Stimulated activated CD4-positive, alpha-beta T cell treated with anti-CD3 and anti-CD28 coated beads, Interleukin-12 subunit alpha, Interleukin-12 subunit beta, amount 100 ng/mL, for 48 hours (primary cell): ENCODE data around the gene IL17RA.
"Not testable (repeated sequence)": the region's sequence is repeated elsewhere in the genome, so short reads cannot be mapped to it uniquely, and the experiment has no call there.

ENCODE experiments used
- DNase-seq, 3 donors: peaks; one replicate each; pipeline ENCODE4 v3.0.0-alpha.2; 2020; ENCODE audit warnings: low read depth in 2 of 3, low spot score in 1 of 3

Gene IL17RA

DNA sequence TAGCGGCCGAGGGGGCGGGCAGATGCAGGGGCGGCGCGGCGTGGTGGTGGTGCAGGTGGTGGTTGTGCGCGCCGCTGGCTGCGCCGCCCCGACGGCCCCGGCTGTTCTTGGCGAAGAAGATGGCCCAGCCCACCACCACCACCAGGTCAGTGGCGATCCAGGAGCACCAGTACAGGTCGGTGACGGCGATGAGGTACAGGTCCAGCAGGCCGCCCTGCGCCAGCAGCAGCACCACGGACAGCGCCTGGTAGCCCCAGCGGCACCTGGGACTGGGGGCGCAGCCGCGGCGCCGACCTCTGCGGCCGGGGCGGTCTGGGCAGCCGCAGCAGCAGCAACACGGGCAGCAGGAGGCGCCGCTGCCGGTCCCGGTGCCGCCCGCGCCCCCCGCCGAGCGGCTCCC is 35.5 kb downstream of the IL17RA start:
- DNase-seq = peak in 1 of 3 donors; percentile 42

DNA sequence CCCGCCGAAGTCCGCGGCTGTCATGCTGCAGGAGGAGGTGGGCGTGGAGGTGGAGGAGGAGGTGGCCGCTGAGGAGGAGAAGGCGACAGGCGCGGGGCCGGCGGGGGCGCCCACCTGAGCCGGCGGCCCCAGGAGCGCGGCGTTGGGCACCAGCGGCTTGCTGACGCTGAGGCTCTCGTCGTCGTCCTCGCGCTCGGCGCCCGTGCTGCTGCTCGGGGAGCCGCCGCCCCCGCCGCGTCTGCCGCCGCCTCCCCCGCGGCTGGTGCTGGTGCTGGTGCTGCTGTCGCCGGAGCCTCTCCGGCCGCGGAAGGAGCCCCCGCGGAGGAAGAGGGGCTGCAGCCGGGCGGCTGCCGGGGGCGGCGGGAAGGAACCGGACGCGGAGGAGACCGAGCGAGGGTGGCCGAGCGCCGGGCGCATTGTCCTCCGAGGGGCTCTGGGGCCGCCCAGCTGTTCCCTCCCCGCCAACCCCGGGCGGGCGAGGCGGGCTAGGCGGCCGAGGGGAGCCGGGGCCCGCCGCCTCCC is 36.0 kb downstream of the IL17RA start:
- DNase-seq = no peak

DNA sequence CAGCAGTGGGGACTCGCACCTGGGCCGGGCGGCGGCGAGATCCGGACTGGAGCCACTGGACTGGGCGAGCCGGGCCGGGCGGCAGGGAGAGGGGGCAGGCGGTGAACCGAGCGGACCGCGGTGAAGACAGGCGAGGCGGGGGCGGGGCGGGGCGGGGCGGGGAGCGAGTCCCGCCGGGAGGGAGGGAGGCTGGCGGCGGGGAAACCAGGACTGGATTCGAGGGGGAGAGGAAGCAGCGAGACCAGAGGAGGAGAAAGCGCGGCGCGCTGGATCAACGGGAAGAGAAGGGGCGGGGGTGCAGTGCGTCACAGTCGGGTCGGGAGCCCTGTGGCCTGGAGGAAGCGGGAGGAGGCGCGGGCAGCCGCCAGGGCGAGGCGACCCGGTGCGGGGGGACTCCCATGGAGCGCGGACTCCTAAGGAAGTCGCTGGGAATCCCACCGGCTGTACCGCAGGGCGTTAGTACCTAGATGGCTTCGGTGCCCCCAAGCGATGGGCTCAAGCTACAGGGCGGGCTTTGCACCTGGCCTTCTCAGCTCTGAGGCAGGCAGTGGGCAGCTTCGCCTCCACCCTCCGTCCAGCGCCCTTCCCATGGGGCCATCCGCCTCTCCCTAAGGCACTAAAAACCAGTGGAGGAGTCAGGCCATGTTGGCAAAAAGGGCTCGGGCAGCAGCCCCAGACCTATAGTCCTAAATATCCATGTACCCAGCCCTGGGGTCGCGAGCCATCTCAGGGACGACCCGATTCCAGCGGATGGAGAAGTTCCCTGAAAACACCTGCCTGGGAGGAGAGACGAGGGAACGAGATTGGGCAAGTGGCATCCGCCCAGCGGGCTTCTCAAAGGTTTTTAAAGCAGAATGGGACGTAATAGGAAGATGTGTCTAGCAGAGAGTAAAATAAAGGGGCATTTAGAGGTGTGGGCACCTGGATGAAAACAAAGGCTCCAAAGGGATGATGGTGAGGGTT is 36.7 kb downstream of the IL17RA start, which contains the start of gene TMEM121B:
Gene TMEM121B, minus strand, starts transcription at position 128 of the 963 bp plus-strand sequence. CDS start 233 bp downstream, outside the sequence.
- peak in 1 of 3 donors; percentile 16 for DNase-seq

DNA sequence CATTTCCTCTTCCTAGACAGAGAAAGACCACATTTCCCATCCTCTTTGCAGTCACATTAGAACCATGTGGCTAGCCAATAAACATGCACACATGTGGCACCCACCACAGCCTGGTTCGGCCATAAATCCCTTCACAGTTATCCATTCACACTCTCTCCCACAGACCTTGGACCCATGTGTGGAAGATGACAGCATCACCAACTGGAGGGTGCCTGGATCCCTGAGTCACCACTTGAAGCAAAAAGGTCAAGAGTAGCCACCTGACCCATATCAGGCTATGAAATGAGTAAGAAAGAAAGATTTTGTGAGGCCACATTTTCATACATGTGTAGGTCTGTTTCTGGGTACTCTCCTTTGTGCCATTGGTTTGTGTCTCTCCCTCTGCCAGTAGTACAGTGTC is 45.4 kb downstream of the IL17RA start:
- no peak for DNase-seq

DNA sequence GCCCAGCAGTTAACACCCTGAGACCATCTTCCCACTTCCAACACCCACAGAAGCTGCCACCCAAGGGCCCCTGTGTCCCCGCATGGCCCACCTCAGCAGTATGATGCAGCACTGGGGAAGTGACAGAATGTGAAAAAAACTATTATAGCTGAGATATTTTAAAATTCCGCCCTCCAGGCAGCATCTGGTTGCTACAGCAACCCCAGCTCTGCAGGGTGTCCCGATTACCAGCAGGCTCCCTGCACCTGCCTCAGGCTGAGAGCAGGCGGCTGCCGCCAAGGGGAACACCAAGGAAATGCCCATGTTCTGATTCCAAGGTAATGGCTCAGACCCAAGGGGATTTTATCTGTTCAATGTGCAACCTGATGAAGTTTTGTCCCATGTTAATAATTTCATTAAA is 46.9 kb downstream of the IL17RA start:
- DNase-seq = no peak

DNA sequence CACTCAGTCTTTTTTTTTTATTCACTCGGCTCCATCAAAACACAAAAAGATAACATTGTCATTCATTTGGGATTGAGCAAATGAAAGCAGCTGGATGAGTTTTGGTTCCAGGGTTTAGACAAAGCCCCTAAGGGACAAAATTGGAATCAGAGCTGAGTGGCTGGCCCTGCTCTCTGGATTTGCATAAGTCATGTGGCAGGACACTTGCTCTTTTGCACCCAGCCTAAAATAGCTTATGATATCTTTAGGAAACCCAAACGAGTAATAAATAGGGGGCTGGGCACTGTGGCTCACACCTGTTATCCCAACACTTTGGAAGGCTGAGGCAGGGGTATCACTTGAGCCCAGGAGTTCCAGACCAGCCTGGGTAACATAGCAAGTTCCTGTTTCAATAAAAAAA is 47.3 kb downstream of the IL17RA start:
- no peak for DNase-seq

DNA sequence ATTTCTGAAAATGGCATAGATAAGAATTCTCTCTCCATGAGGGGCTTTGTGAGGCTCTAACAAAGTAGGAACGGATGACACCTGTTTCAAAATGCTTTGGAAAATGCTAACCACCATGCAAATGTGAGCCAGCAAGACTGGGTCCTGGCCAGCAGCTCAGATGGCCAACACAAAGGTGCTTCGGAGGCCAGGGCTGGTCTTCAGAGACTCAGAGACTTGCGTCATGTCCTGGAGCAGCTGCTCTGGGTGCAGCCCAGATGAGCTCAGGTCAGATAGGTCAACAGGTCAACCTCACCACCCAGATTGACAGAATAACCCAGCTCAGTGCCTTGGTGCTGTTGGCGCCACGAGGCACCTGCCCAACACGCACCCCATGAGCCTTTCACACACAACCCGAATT is 48.3 kb downstream of the IL17RA start:
- no peak for DNase-seq

DNA sequence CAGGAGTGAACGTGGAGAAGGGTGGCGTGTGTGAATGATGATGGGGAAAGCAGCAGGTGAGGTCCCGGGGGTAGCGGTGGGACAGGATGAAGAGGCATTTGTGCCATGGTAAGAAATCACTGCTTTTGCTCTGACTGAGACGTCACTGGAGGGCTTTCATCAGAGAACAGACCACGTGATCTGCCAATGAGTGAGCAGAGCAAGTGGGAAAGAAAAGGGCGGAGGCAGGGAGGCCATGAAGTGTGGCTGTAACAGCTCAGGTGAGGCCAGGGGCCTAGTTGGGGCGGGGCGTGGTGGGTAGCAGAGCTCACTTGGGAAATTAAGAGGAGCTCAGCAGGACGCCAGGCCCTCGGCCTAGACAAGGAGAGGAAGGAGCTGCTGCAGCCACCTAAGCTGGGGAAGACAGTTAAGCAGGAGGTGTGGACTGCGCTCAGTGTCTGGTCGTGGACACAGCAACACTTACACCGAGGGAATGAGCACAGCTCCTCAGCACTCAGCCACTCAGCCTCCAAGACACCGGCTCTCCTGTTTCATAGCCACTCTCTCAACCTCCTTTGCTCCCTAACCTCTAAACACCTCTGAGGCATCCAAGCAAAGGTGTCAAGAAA is 50.5 kb downstream of the IL17RA start:
- DNase-seq = no peak

DNA sequence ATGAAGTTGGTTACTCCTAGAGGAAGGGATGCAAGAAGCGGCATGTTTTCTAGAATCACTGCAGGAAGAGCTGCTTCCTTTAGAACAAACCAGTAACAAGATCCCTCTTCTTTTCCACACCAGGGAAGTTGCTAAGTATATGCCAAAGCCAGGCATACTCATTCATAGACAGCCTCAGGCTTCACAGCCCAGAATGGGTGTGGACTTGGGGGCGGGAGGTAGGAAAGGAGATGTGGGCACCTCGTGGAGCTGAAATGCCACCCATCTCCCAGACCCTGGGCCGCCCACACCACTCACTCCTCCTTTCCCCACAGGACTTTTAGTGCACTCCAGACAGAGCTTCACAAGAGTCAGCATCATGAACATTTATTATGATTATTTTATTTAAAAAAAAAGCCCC is 52.4 kb downstream of the IL17RA start:
- DNase-seq = no peak

DNA sequence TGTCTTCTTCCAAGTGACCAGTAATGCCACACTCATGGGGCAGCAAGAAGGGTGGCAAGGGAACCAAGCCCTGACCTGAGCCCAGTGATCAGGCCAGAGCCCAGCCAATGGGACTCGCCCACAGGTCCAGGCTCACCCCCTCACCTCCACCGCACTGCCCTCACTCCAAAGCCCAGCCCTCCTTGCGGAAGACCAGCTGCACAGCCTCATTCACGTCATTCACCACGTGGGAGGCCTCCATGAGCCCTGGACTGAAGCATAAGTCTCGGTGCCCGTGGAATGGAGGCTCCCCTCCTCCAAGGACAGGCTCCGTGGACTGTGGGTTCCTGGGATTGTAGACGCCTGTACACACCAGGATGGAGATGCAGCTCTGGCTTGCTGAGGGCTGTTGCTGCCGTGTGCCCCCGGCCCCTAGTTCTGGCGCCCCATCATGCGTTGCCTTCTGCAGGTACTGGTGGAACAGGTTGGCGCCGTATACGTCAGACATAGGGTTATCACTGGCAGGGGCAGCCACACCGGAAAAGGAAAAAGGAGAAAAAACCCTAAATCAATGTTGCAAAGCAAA is 53.1 kb downstream of the IL17RA start:
- no peak for DNase-seq

DNA sequence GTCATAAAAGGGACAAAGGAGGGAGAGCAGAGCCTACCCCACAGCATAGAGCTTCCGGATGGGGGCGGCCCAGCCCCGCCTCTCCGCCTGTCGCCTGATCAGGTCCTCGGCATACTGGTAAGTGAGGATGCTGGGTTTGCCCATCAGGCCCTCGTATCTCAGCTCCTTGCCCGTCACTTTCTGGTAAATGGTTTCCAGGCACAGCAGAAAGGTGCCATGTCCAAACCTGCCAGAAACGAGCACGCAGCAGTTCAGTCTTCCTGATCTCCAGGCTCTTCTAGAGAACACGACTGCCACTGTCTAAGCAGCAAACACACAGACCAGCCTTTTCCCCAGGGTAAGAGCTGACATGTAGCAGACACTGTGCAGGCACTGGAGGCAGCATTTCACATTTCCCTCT is 53.7 kb downstream of the IL17RA start:
- no peak for DNase-seq

DNA sequence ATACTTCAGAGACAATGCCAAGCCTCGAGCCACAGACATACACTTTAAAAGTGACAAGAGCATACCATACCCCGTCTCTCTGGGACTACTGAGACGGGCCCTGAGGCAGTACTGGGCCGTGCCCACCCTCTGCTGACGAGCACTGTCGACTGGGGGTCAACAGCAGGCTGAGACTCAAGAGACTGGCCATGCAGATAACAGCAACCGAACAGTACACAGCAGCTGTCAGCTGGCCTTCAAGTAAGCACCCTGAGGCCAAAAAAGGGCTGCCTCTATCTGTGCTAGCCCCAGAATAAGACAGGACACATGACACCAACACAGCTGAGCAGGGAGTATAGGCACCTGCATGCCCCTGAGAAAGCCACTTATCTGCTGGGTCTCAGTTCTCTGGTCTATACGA is 55.2 kb downstream of the IL17RA start:
- no peak for DNase-seq

DNA sequence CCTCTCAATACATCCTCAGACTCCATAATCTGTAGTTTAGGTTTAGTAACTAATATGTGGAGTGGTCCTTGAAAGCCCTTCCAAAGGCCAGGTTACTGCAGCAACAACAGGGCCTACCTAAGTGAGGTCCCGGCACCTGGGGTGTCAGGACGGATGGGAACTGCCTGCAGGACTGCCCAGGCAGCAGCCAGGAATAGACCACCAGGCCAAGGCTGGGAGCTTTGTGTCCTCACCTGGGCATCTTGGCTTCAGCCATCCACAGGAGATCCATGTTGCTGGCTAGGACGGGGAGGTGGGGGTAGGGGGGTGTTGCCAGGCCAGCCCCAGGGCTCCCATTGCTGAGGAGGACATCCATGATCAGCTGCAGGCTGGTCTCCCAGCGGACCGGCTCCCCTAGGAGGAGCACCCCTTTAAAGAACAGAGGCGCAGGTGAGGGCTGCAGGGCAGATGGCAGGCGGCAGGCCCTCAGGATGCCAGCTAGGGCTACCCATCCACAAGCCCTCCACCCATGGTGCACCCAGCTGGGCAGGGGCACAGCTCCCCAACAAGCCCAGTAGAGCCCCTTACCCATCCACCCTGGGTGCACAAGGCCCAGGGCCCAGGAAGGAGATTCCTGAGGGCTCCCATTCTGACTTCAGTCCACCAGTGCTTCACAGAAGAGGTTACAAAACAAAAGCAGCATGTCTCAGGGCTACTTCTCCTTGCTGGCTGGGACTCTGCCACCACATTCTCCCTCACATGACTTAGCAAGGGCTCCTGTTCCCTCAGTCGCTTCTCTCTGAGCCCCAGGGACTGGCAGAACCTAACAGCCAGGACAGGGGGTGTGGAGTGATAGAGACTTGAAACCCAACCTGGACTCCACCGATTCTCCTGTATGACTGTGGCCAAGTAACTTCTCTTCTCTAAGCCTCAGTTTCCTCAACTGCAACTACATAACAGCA is 56.3 kb downstream of the IL17RA start:
- DNase-seq = no peak

DNA sequence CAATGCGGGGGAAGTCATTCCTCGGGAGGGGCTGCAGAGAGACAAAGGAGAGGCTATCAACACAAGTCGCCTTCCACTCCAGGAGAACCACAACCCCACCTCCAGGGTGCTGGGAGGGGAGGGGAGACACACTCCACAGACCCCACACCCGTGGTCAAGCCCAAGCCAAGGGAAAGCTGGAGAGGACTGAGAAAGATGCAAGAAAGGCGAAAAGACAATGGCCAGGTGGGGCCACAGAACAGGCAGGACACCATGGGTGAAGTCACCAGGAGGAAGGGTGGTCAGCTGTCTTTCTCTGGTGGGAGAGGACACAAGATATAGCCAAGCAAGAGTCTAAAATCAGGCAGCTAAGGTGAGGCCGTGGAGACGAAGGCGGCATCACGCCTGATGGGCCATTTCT is 58.3 kb downstream of the IL17RA start:
- DNase-seq = no peak

DNA sequence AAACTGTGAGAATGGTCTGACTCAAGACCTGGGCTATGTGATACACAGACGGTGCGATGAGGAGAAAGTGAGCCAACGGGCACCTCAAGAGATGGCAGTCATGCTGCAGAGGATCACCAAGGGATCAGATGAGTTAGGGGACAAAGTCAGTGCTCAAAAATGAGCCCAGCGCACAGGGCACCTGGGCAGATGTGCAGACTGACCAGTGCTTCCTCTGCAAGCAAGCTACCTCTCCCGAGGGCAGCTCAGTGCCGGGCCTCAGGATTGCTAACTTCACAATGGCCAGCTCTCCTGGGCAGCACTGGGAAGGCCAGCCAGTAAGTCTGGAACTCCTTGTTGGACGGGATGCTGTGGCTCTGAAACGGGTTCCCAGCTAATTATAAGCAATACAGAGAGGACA is 59.0 kb downstream of the IL17RA start:
- no peak for DNase-seq

DNA sequence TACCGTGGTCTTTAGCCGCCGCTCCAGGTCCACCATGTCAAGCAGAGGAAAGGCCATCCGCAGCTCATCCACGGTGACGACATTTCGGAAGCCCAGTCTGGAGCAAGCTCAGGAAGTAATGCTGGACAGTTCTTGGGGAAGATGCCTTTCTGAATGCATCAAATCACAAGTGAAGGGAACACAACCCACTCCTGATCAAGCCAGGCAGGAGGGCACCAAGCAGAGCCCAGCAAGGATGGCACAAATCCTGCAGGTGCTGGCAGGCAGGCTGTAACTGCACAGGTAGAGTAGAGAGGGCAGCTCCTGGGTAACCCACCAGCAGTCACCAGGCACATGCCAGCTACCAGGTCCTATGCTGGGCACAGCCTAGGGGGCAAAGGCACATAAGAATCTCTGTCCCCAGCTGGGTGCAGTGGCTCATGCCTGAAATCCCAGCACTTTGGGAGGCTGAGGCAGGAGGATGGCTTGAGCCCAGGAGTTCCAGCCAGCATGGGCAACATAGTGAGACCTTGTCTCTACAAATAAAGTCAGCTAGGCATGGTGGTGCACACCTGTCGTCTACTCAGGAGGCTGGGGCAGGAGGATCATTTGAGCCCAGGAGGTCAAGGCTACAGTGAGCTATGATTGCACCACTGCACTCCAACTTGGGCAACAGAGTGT is 60.4 kb downstream of the IL17RA start:
- no peak for DNase-seq

DNA sequence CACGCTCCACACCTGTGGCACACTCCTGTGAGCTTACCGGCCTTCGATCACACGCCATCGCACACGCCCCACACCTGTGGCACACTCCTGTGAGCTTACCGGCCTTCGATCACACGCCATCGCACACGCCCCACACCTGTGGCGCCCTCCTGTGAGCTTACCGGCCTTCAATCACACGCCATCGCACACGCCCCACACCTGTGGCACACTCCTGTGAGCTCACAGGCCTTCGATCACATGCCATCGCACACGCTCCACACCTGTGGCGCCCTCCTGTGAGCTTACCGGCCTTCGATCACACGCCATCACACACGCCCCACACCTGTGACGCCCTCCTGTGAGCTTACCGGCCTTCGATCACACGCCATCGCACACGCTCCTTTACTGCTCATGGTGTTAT is 62.7 kb downstream of the IL17RA start:
- not testable (repeated sequence) for DNase-seq

DNA sequence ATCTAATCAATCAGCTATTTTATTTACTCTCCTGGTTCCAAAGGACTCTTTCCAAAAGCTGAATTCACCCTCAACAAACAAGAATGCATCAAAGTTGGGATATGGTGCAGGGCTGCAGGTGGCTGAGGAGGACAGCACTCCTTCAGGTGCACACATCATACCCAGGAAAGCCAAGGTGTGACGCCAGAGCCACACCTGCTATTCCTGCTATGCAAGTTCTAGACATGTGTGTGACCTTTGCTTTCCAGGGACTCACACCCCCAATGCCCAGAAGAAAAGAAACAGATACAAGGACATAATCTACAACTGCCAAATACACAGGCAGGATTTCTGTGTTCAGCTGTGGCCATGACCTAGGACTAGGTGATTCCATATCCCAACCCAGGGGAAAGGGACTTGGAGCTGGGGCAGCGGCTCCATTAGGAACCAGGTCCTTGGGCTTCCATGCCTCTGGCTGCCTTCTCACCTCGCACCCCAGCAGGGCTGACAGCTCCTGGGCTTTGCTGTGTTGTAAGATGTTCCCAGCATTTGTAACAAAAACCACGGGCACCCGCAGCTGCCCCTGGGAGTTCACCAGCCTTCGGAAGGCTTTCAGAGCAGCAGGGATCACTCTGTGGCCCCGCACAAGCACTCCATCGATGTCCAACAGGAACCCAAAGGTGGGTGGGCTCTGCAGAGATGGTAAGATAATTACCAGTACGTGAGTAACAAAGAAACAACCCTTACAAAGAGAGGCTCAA is 64.4 kb downstream of the IL17RA start:
- DNase-seq = no peak

DNA sequence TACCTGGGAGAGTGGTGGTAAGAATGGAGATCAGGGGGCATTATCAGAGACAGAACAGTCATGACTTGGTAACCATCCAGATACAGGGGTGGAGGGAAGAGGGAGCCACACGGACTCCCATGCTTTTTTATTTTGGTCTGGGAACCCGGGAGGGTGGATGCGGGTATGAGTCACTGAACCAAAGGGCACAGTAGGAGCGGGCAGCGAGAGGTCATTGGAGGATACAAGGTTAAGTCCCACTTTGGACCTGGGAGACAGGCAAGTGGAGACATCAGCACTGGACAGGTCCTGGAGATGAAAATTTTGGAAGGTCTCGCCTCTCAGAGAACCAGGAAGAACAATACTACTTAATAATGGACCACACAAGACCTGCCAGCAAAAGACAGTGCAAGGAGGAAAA is 67.5 kb downstream of the IL17RA start:
- no peak for DNase-seq

DNA sequence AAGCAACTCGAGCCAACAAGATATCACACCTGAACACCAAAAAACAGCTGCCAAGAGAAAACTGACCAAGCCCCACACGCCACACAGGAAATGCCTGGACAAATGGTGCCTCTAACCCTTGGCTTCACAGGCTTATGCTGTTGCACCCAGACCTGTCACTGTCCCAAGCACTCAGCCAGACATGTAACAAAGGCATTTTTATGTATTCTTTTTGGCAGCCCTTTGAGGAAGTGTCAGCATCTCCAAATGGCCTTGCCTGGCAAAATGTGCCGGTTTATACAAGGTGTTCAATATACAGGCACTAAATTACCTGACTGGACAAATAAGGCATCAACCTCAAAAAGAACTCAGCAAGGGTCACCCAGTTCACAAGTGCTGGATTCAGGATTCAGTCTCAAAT is 68.2 kb downstream of the IL17RA start:
- DNase-seq = no peak
